NCI-H524 treated with DMSO at 0.1 percent for 48 hours (cell line): ENCODE results near the gene MAGI2.

Experiments
- DNase-seq: peaks from one replicate; lab custom pipeline; 2025; lab: John Stamatoyannopoulos, UW

The MAGI2 gene

DNA sequence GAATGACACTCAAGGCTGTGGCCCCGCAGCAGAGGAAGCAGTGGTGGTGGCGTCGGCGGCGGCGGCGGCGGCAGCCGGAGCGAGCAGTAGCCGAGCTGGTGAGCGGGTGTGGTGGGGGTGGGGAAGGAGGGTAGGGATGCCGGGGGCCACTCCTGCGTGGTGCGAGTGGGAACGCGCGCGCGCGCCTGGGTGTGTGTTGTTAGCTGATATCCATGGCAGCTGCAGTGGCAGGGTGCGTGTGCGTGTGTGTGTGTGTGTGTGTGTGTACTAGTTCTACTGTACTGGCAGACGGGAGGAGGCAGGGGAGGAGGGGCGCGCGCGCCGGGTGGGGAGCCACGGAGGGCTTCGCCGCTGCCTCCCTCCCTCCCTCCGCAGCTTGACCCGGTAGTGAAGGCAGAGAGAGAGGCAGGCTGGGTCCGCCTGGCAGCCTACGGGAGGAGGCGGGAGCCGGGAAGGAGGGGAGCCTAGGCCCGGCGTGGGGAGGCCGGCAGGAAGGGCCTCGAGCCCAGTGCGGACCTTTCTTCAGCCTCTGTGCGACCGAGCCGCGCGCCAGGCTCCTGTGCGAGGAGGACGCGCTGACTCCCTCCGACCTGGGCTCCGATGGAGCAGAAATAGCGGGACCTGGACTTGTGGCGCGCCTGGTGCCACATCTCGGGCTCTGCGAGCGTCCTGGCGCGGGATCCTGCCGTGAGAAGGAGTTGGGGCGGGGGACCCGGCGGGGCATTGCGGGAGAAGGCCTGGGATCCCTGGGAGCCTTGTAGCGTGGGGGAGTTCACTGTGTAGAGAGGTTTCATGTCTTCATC, at the start of gene MAGI2:
TSS of gene MAGI2 (minus strand) at position 110 of the 803 bp plus-strand sequence. CDS start 347 bp downstream, outside the sequence.
- DNase-seq, result peak; percentile 37

- DNase-seq, result no peak
Observed at GRCh38 chr7:79502151-79502550, 48.7 kb upstream of the MAGI2 start.

DNA sequence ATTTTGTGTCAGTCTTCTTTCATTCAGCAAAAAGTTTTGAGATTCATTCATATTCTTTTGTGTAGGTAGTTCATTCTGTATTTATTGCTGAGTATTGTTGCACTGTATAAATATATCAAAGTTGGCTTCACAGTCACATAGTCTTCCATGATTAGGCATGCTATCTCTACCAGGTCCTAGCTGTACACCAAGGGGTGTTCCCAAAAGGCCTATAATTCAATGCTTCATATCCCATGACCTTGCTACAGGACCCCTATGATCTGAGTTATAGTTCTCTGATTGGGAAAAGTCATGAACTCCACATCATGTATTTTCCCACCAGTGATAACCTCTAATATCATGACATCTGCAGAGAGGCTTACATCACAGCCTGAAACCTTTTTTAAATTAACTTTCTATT, 47.3 kb upstream of the MAGI2 start:
- no peak for DNase-seq

DNA sequence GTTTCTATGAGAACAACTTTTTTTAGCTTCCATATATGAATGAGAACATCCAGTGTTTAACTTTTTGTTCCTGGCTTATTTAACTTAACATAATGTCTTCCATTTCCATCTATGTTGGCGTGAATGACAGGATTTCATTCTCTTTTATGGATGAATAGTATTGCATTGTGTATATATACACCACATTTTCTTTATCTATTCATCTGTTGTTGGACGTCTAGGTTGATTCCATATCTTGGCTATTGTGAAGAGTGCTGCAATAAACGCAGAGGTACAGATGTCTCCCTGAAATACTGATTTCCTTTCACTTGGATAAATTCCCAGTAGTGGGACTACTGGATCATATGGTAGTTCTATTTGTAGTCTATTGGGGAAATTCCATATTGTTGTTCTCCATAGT, 44.3 kb upstream of the MAGI2 start:
- no peak for DNase-seq

DNA sequence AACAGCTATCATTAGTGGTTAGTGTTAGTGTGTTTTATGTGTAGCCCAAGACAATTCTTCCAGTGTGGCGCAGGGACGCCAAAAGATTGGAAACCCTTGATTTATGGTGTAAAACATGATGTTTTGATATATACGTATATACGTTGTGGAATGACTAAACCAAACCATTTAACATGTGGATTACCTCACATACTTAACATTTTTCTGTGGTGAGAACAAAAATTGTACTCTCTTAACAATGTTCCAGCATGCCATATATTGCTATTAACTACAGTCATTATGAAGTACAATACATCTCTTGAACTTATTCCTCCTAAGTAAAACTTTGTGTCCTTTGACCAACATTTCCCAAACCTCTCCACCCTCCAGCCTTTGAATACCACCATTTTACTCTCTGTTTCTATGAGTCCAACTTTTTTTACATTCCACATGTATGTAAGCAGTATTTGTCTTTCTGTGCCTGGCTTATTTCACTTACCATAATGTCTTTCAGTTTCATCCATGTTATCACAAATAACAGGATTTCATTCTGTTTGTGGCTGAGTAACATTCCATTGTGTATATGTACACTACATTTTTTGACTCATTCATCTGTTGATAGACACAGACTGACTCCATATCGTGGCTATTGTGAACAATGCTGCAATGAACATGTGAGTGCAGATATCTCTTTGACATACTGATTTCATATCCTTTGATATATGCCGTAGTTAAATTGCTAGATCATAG, 42.2 kb upstream of the MAGI2 start:
- no peak for DNase-seq

GRCh38 chr7:79494046-79494445, 40.6 kb upstream of the MAGI2 start:
- DNase-seq, result no peak

GRCh38 chr7:79489371-79489770, 35.9 kb upstream of the MAGI2 start:
- DNase-seq, result no peak

- DNase-seq, result no peak
Observed at GRCh38 chr7:79478386-79478785, 24.9 kb upstream of the MAGI2 start.

- no peak for DNase-seq
Observed at GRCh38 chr7:79475455-79475854, 22.0 kb upstream of the MAGI2 start.

DNA sequence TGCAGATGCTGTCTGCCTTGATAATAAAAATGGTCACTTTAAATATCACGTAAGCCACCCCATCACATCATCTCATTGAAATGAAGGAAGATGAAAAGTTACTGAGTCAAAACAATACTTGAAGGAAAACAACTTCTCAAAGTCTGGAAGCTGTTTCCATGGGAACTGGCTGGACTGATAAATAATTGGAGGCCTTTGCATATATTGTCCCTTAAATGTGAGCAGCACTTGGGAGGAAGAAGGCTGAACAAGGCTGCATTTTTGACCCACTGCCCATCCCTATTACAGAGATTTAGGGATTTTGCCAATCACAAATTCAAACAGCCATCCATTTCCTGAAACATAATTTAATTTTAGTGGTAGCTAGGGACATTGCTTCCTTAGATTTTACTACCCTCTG, 18.2 kb upstream of the MAGI2 start:
- DNase-seq, result no peak

- no peak for DNase-seq
Observed at GRCh38 chr7:79471283-79471682, 17.8 kb upstream of the MAGI2 start.

GRCh38 chr7:79465551-79465950, 12.1 kb upstream of the MAGI2 start:
- DNase-seq, result no peak

GRCh38 chr7:79464051-79464450, 10.6 kb upstream of the MAGI2 start:
- DNase-seq, result no peak

- DNase-seq, result no peak
Observed at GRCh38 chr7:79462390-79462789, 8.9 kb upstream of the MAGI2 start.

GRCh38 chr7:79461660-79462059, 8.2 kb upstream of the MAGI2 start:
- DNase-seq, result no peak

DNA sequence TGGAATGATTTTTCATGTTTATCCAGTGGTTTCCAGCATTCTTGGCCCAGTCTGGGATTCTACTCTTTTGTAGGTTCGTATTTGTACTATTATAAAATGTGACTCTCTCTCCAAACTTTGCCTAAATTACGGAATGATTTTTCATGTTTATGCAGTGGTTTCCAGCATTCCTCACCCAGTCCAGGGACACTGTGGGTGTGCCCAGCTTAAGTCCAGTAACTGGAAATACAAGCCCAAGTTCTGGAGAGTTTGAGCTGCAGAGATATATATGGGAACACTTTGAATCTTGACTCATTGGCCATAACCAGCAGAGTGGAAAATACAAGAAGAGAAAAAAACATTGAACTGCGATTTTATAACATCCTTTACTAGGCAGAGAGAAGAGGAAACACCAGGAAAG, 5.9 kb upstream of the MAGI2 start:
- DNase-seq, result no peak

- DNase-seq, result no peak
Observed at GRCh38 chr7:79458796-79459195, 5.3 kb upstream of the MAGI2 start.

DNA sequence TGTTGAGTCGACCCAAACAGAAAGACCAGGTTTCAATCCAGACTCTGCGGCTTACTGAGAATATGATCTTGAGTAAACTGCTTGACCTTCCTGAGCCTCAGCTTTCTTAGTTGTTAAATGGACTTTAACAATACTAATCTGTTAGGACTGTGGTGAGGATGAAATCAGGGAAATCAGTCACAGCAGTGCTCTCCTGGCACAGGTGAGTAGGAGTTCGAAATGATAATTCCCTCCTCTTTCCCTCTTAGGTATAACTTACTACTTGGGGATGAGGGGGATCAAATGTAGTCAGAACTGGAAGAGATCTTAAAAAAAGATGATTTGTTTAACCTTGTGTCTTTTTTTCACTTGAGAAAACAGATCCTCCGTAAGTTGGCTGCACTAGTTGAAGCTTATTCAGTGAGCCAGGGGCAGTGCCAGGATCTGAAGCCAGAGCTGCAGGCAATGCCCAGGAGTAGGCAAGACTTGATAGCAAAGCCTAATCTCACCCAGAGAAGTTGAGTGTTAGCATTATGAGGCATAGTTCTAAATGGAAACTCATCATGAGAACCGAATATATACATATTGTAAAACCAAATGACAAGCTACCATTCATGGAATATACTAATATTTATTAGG, 1.8 kb upstream of the MAGI2 start:
- no peak for DNase-seq

- no peak for DNase-seq
Observed at GRCh38 chr7:79454361-79454960, 994 bp upstream of the MAGI2 start.

- DNase-seq, result no peak
Observed at GRCh38 chr7:79453266-79453557, 255 bp downstream of the MAGI2 start.

GRCh38 chr7:79452495-79453265, 787 bp downstream of the MAGI2 start:
- no peak for DNase-seq

GRCh38 chr7:79452032-79452494, 1.4 kb downstream of the MAGI2 start:
- peak; percentile 9 for DNase-seq
